Keratinocyte (primary cell): ENCODE measurements around the gene FBN1. TPM values are rescaled to one million over a fixed set of nuclear protein-coding genes. Genes with fewer than 3 reads are reported as not detected.

Experiments used
- DNase-seq: peaks from one replicate; pipeline ENCODE4 v3.0.0-alpha.2; 2011; ENCODE audit warnings: low read depth, missing footprints, low spot score
- FAIRE-seq: peaks from 2 replicates; lab custom pipeline; 2011; peaks lifted over from hg19 to GRCh38; lab: Jason Lieb, UNC
- H2AFZ ChIP-seq: 2 replicates; pipeline ENCODE4 v1.6.0; 2012; ENCODE audit warnings: low read length, control low read depth, inconsistent platforms; ENCODE audit not compliant: control insufficient read depth
- H3K27ac ChIP-seq: 2 replicates; pipeline ENCODE4 v1.5.1; 2011; ENCODE audit warnings: low read length; ENCODE audit not compliant: control insufficient read depth, insufficient read depth
- H3K27me3 ChIP-seq: 3 replicates; pipeline ENCODE4 v1.6.0; 2011; ENCODE audit warnings: low read length; ENCODE audit not compliant: control insufficient read depth, insufficient read depth; ENCODE audit errors: extremely low read depth
- H3K36me3 ChIP-seq, 2 experiments: 2 replicates in 1 of 2; 3 replicates in 1 of 2; pipeline ENCODE4 v1.5.1; 2011; ENCODE audit warnings: low read length in 2 of 2, mild to moderate bottlenecking in 1 of 2; ENCODE audit not compliant: control insufficient read depth in 2 of 2, insufficient read depth in 2 of 2; ENCODE audit errors: extremely low read depth in 1 of 2
- H3K4me1 ChIP-seq: 3 replicates; pipeline ENCODE4 v1.5.1; 2011; ENCODE audit warnings: low read length; ENCODE audit not compliant: control insufficient read depth, insufficient read depth; ENCODE audit errors: extremely low read depth
- H3K4me2 ChIP-seq: 3 replicates; pipeline ENCODE4 v1.6.0; 2011; ENCODE audit warnings: low read depth, low read length; ENCODE audit not compliant: control insufficient read depth, insufficient read depth; ENCODE audit errors: extremely low read depth
- H3K4me3 ChIP-seq, 3 experiments: fragments of 200-600 bp in 1 of 3; sonication (generic) in 1 of 3; 2 replicates in 2 of 3; 3 replicates in 1 of 3; pipeline ENCODE4 v1.5.1; 2011 to 2016; ENCODE audit warnings: low read length in 3 of 3, mild to moderate bottlenecking in 3 of 3, control low read depth in 2 of 3, inconsistent platforms in 1 of 3, low read depth in 1 of 3, mixed read lengths in 1 of 3, mixed run types in 1 of 3, moderate library complexity in 1 of 3; ENCODE audit not compliant: control insufficient read depth in 2 of 3, insufficient read depth in 2 of 3; ENCODE audit errors: extremely low read depth in 1 of 3
- H3K79me2 ChIP-seq: 2 replicates; pipeline ENCODE4 v1.6.0; 2012; ENCODE audit warnings: low read length; ENCODE audit not compliant: control insufficient read depth, insufficient read depth
- H3K9ac ChIP-seq: 3 replicates; pipeline ENCODE4 v1.6.0; 2011; ENCODE audit warnings: low read length; ENCODE audit not compliant: control insufficient read depth, insufficient read depth; ENCODE audit errors: extremely low read depth
- H3K9me1 ChIP-seq: 3 replicates; pipeline ENCODE4 v1.6.0; 2011; ENCODE audit warnings: low read length; ENCODE audit not compliant: control insufficient read depth, insufficient read depth; ENCODE audit errors: extremely low read depth
- H3K9me3 ChIP-seq: 2 replicates; pipeline ENCODE4 v1.5.1; 2012; ENCODE audit warnings: low read depth, low read length; ENCODE audit not compliant: control insufficient read depth
- H4K20me1 ChIP-seq: 3 replicates; pipeline ENCODE4 v1.6.0; 2011; ENCODE audit warnings: low read length; ENCODE audit not compliant: control insufficient read depth, insufficient read depth; ENCODE audit errors: extremely low read depth
- CTCF ChIP-seq, 3 experiments: IDR thresholded peaks in 1 of 3; conservative IDR thresholded peaks in 1 of 3; optimal IDR thresholded peaks in 1 of 3; 2 replicates in 2 of 3; 3 replicates in 1 of 3; pipeline versions ENCODE3 to v1.5.1; 2011; ENCODE audit warnings: low read length in 3 of 3, mild to moderate bottlenecking in 3 of 3, moderate library complexity in 2 of 3, control low read depth in 1 of 3, inconsistent platforms in 1 of 3; ENCODE audit not compliant: insufficient read depth in 2 of 3; ENCODE audit errors: extremely low read depth in 1 of 3
- EZH2 ChIP-seq: IDR thresholded peaks from one replicate; pipeline ENCODE4 v1.6.1; 2012; ENCODE audit warnings: inconsistent platforms, mild to moderate bottlenecking, low read length, moderate library complexity
- dilution Hi-C: fragments of 300-500 bp; cut with MboI; formaldehyde crosslinking; loops from one replicate; pipeline ENCODE4 v1.7.0; 2020; ENCODE audit warnings: low sequenced_read_pairs; ENCODE audit not compliant: extremely low pct_ligation_motif_present
- polyA plus RNA-seq, 5 experiments: library from polyadenylated mRNA; depleted of rRNA in 3 of 5; stranded (reverse) in 3 of 5; stranded (forward) in 1 of 5; unstranded in 1 of 5; fragments of >200 nt; gene quantifications; 1 replicate in 1 of 5; 2 replicates in 3 of 5; 3 replicates in 1 of 5; pipeline versions ENCODE4 v1.2.1 to v1.2.3, GENCODE V29; 2011 to 2012; ENCODE audit warnings: missing spikeins in 2 of 5, low read depth in 1 of 5, low replicate concordance in 1 of 5

The FBN1 gene
- polyA plus RNA-seq, 1 donor (not counting 4 experiments of a cell fraction or from before 2014, with no cell fraction given), result 3.5 TPM

- Histone ChIP-seq H3K9ac (no peak overlapping the region), H4K20me1 (no peaks in the 10 kb centered on the region), H3K4me3 (no peak overlapping the region), H3K4me1 (peaks cover 12% of the 10 kb centered on the region), H3K27ac (no peak overlapping the region), H3K79me2 (no peaks in the 10 kb centered on the region), H2AFZ (no peak overlapping the region), H3K4me2 (no peak overlapping the region), H3K9me1 (no peaks in the 10 kb centered on the region), H3K36me3 (no peaks in the 10 kb centered on the region), H3K9me3 (no peaks in the 10 kb centered on the region), H3K27me3 (peaks cover 4% of the 10 kb centered on the region)
- no peak for FAIRE-seq
- DNase-seq, result no peak
- no peak for TF ChIP-seq EZH2
- TF ChIP-seq CTCF (optimal IDR thresholded peaks at IDR 0.05 in 1 of 3, IDR thresholded peaks at IDR 0.05 in 1 of 3, conservative IDR thresholded peaks at IDR 0.05 in 1 of 3; ENCODE audit: extremely low read depth in 1 of 3, insufficient read depth in 2 of 3, low read length in 3 of 3), result no peak
- dilution Hi-C loops, result no loop called here
Observed at GRCh38 chr15:48642795-48643194, 2.7 kb downstream of the FBN1 start.

GRCh38 chr15:48641416-48641815 is 4.1 kb downstream of the FBN1 start:
- Histone ChIP-seq H3K27me3 (peaks cover 4% of the 10 kb centered on the region), H3K36me3 (no peaks in the 10 kb centered on the region), H3K4me2 (no peak overlapping the region), H4K20me1 (no peaks in the 10 kb centered on the region), H3K9me1 (no peaks in the 10 kb centered on the region), H3K4me3 (no peak overlapping the region), H3K9ac (no peak overlapping the region), H3K79me2 (no peaks in the 10 kb centered on the region), H2AFZ (no peak overlapping the region), H3K4me1 (peaks cover 8% of the 10 kb centered on the region), H3K9me3 (no peaks in the 10 kb centered on the region), H3K27ac (no peak overlapping the region)
- dilution Hi-C loops, result no loop called here
- FAIRE-seq (no peak), DNase-seq (no peak)
- TF ChIP-seq CTCF (optimal IDR thresholded peaks at IDR 0.05 in 1 of 3, IDR thresholded peaks at IDR 0.05 in 1 of 3, conservative IDR thresholded peaks at IDR 0.05 in 1 of 3; ENCODE audit: extremely low read depth in 1 of 3, insufficient read depth in 2 of 3, low read length in 3 of 3), result peak; percentile 29 to 74 (median 35)
- TF ChIP-seq EZH2, result no peak
